Eye (tissue), 1 donor: ENCODE results near the gene BRME1.
"Not testable (repeated sequence)": the region's sequence is repeated elsewhere in the genome, so short reads cannot be mapped to it uniquely, and the experiment has no call there.

Experiments used
- DNase-seq: peaks from one replicate; pipeline ENCODE4 v3.0.0-alpha.2; 2015

Gene BRME1

DNA sequence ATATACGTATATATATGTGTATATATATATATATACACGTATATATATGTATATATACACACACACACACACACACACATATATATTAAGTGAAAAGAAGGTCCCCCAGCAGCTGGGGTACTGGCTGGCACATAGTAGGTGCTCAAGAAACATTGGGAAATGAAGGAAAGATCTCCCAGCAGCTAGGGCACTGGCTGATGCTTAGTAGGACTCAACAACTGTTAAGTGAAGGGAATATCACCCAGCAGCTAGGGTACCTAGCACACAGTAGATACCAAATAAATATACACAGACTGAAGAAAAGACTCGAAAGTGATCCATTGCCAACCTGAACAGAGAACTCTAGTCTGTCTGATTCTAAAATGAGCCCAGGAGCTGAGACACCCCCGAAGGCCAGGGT is 20.1 kb upstream of the BRME1 start:
- DNase-seq, result no peak

DNA sequence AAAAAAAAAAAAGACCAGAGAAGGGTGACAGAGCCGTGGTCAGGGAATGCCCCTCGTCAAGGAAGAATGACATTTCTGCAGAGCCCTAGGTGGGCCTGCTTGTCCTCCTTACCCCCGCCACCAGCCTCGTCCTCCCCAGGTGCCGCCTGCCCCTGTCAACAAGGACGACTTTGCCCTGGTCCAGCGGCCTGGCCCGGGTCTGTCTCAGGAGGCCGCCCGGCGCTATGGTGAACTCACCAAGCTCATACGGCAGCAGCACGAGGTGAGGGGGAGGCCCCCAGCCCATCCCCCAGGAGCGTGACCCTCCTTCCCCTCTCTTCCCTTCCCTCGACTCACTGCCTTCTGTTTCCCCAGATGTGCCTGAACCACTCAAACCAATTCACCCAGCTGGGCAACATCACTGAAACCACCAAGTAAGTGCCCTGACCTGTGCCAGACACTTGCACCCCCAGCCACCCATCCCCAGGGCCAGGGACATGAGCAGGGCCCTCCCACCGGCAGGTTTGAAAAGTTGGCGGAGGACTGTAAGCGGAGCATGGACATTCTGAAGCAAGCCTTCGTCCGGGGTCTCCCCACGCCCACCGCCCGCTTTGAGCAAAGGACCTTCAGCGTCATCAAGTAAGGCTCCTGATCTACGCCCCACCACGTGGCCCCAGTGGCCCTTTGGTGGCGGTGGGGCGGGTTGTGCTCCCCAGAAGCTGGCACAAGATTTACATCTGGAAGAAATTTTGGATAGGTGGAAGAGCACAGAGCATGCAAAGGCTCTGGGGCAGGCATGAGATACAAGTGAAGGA is 17.5 kb upstream of the BRME1 start:
- no peak for DNase-seq

GRCh38 chr19:13922118-13922517 is 16.2 kb upstream of the BRME1 start:
- DNase-seq, result not testable (repeated sequence)

- DNase-seq, result peak; percentile 72
Measured at GRCh38 chr19:13920940-13921747, 15.2 kb upstream of the BRME1 start.

DNA sequence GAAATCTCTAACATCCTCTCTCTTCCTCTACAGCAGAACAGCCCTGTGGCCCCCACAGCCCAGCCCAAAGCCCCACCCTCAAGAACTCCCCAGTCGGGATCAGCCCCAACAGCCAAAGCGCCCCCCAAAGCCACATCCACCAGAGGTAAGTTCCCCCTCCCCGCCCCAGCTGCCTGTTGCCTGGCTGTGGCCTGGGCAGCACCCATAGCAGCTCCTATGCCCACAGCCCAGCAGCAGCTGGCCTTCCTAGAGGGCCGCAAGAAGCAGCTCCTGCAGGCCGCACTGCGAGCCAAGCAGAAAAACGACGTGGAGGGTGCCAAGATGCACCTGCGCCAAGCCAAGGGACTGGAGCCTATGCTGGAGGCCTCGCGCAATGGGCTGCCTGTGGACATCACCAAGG is 14.6 kb upstream of the BRME1 start:
- no peak for DNase-seq

GRCh38 chr19:13918726-13919411 is 13.0 kb upstream of the BRME1 start:
- DNase-seq, result no peak

- no peak for DNase-seq
Measured at GRCh38 chr19:13917888-13918406, 12.0 kb upstream of the BRME1 start.

- no peak for DNase-seq
Measured at GRCh38 chr19:13914777-13915176, 8.9 kb upstream of the BRME1 start.

DNA sequence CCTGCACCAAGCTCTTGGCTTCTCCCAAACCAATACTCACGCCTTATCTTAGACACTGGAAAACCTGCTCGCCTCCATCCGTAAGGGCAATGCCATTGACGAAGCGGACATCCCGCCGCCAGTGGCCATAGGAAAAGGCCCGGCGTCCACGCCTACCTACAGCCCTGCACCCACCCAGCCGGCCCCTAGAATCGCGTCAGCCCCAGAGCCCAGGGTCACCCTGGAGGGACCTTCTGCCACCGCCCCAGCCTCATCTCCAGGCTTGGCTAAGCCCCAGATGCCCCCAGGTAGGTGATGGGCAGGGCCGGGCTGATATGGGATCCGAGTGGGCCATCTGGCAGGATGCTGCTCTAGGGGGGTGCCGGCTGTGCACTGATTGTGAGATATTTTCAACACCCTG is 7.4 kb upstream of the BRME1 start:
- no peak for DNase-seq

- DNase-seq, result no peak
Measured at GRCh38 chr19:13909430-13909829, 3.5 kb upstream of the BRME1 start.

GRCh38 chr19:13908674-13909073 is 2.8 kb upstream of the BRME1 start:
- no peak for DNase-seq

DNA sequence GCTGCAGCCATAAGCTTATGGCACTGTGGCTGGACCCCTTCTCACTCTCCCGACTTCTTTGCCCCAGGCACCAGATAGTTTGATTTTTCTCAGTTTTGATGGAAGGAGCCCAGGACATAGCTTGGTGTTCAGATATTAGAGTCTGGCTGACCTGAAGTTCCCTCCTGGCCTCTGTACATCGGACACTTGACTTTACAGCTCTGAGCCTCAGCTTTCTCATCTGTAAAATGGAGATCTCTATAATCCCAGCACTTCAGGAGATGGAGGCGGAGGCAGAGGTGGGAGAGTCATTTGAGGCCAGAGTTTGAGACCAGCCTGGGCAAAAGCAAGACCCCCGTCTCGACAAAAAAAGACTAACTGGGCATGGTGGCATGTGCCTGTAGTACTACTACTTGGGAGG is 993 bp upstream of the BRME1 start:
- DNase-seq, result no peak

- DNase-seq, result peak; percentile 33
Measured at GRCh38 chr19:13906521-13906904, 596 bp upstream of the BRME1 start.

DNA sequence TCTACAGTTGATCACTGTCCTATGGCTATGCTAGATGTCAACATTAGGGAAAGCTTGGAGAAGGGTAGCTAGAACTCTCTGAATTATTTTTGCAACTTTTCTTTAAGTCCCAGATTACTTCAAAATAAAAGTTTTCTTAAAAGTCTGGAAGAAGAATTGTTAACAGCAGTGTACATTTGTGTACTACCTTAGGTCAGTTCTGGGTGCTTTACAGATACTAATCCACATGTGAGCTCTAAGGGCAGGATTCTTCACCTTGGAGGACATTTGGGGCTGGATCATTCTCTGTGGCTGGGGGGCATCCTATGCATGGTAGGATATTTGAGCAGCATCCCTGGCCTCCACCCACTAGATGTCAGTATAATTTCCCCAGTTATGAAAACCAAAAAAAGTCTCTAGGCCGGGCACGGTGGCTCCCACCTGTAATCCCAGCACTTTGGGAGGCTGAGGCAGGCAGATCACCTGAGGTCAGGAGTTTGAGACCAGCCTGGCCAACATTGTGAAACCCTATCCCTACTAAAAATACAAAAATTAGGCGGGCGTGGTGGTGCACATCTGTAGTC is 2.8 kb downstream of the BRME1 start:
- no peak for DNase-seq

DNA sequence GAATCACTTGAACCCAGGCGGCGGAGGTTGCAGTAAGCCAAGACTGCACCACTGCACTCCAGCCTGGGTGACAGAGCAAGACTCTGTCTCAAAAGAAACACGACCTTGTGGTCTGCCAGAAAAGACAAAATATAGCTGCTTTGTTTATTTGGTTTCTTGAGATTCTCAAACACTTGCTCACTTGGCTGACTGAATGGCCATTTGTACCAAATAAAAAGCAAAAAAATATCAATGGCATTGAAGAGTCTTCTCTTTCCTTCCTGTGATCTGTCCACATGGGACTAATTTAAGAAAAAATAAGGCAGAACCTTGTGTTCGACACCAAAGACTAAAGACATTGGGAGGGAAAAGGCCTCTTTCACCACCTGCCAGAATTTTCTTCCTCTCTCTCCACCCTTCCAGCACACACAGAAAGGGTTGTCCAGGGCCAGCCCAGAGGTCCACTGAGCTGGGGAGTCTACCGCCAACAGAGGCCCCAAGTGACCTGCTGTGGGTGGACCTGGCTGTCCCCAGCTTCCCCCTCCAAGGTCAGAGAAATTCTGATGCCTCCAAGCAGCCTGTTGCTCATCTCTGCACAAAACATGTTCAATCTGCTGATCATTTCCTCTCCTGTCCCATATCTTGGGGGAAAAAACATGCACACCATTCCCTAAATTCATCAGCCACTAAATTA is 5.9 kb downstream of the BRME1 start:
- no peak for DNase-seq

- DNase-seq, result no peak
Measured at GRCh38 chr19:13899393-13899792, 6.5 kb downstream of the BRME1 start.

- no peak for DNase-seq
Measured at GRCh38 chr19:13896227-13896626, 9.7 kb downstream of the BRME1 start.

GRCh38 chr19:13894552-13894951 is 11.4 kb downstream of the BRME1 start:
- DNase-seq, result no peak

DNA sequence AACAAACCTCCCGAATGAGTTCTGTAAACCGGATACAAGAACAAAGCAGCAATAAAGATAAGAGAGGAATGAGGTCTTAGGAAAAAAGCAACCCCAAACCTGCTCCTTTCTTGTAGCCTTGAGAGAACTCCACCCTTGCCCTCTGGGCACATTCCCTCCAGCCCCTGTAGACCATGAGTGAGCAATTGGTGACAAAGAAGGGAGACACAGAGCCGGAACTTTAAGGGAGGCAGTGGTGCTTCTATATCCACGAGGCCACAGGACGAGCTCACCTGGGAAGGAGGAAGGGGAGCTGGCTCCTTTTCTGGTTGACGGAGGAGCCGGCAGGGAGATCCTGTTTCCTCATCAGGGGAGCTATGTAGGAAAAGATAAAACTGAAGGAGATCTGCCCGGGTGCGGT is 13.0 kb downstream of the BRME1 start:
- DNase-seq, result no peak

DNA sequence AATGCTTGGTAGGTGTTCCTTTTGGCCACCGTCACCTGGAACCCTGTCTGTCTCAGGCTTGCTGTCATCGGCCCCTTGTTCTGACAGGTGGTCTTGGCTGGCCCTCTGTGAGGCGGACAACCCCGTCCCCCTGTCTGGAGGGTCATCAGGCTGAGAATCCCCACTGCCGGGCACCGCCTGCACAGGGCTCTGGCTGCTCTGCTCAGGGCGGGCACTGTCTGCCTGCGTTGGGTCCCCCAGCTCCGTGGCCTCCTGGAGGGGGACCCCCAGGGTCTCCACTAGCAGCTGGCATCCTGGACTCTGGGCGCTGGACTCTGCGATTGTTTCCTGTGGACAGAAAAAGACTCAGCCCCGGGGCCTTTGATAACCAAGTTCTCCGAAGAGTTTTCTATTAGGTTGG is 15.8 kb downstream of the BRME1 start:
- DNase-seq, result no peak

- no peak for DNase-seq
Measured at GRCh38 chr19:13888281-13888680, 17.6 kb downstream of the BRME1 start.

- no peak for DNase-seq
Measured at GRCh38 chr19:13887517-13887916, 18.4 kb downstream of the BRME1 start.

DNA sequence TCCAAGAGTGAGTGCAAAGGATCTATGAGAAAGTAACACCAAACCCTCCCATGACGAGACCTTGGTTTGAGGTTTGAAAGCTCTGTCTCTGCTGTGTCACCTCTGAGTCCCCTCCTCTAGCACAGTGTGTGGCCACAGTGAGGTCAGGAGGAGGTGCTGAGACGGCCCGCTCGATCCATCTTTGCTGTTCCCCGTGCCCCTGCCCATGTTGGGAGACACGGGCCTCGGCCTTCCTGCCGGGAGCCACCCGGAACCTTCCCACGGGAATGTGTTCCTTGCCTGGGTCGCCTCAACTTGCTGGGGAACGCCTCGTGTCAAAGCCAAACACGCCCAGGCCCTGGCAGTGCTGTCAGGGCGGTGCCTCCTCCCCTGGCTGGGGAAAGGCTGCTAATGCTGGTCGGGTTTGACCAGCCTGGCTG is 18.9 kb downstream of the BRME1 start:
- DNase-seq, result no peak
